ENCODE results near the gene ERGIC1. TPM values are rescaled to one million over a fixed set of nuclear protein-coding genes. Genes with fewer than 3 reads are reported as not detected.
A peak's percentile ranks its signal among the peaks of the same experiment; 100 is the strongest.

The ERGIC1 gene
- total RNA-seq, 2 donors from 2014 or later = 46.5 to 93.1 TPM

DNA sequence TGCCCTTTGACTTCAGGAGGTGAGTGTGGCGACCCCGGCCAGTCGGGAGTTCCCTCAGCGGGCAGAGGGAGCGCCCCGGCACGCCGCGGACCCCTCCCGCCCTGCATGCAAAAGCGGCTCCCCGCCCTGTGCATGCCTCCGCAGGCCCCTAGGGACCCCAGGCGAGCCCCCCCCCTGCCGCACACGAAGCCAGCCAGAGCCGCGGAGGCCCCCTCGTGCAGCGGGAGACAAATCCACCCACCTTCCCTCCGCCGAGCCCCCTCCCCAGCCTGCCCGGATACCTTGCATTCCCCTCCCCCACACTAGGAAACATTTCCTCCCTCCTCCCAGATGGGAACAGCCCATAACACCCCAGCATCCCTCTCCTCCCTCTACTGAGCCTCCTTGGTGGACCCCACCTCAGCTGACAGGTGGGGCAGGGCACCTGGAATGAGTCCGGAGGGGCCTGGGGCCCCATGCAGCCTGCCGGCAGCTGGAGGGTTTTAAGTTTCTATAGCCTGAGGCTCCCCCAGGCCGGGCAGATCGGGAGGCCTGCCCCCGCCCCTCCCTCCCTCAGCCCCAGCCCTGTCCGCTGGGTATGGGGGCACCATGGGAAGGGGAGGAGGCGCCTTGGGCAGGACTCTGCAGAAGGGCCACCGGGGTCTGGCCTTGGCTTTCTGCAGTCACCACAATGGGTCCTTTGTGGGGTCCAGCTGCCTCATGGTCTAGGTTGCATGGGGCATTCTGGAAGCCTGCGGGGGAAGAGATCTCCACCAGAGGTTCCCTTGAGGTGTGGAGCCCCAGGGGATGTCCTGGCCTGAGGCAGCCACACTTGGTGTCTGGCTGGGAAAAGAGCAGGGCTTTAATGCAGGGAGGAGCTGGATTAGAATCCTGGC is 601 bp downstream of the ERGIC1 start:
- H3K27ac ChIP-seq = peak overlapping the region; percentile 86 to 97 (median 88)
- intact Hi-C loops (cut with DNase I) = no loop called here
- WGBS, 2 donors = 1 to 3% methylated on average over 8 to 29 of the region's 32 CpGs
- H3K36me3 ChIP-seq (replicated peaks in 1 of 2; ENCODE audit: insufficient read depth in 1 of 2, low read depth in 2 of 2) = no peaks in the 10 kb centered on the region
- H3K9me3 ChIP-seq = no peaks in the 10 kb centered on the region
- ATAC-seq (peak; percentile 25), DNase-seq (peak; percentile 43 to 52 (median 46))
- no peaks in the 10 kb centered on the region for H3K27me3 ChIP-seq
- peaks cover 53% of the 10 kb centered on the region for H3K4me1 ChIP-seq
- peak overlapping the region; percentile 42 to 61 for H3K4me3 ChIP-seq
- TF ChIP-seq POLR2A (IDR thresholded peaks at IDR 0.05) = peak in 2 of 3 donors; percentile 23 to 30
- TF ChIP-seq, protein P1, sequence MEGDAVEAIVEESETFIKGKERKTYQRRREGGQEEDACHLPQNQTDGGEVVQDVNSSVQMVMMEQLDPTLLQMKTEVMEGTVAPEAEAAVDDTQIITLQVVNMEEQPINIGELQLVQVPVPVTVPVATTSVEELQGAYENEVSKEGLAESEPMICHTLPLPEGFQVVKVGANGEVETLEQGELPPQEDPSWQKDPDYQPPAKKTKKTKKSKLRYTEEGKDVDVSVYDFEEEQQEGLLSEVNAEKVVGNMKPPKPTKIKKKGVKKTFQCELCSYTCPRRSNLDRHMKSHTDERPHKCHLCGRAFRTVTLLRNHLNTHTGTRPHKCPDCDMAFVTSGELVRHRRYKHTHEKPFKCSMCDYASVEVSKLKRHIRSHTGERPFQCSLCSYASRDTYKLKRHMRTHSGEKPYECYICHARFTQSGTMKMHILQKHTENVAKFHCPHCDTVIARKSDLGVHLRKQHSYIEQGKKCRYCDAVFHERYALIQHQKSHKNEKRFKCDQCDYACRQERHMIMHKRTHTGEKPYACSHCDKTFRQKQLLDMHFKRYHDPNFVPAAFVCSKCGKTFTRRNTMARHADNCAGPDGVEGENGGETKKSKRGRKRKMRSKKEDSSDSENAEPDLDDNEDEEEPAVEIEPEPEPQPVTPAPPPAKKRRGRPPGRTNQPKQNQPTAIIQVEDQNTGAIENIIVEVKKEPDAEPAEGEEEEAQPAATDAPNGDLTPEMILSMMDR (IDR thresholded peaks at IDR 0.05) = no peak

DNA sequence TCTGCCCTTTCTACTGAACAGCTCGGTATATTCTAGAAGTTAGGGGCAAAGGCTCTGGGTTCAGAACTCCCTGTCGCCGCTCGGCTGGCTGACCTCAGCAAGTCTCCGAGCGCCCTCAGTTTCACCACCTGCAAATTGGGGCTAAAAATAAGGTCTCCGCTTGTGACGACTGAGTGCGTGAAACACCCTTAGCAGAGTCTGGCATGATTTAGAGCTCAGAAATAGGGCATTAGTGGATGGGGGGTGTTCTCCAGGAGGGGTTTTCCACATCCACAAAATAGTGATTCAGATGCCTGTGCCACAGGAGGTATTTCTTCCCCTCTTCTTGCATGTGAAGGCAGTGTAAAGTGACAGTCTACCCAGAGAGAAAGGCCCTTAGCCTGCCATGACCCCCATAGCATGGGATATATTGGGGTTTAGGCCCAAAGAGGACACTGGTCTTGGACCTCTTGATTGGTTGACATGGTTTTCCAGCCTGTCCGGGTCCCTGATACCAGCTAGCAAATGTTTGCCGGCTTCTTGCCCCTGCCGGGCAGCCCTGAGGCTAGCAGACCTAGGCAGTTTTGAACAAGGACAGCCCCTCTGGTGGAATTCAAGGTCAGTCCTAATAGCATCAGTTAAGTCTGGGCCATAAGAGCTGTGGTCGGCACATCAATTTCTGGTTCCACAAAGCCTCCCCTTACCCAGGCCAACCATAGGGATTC is 1.4 kb downstream of the ERGIC1 start:
- intact Hi-C loops (cut with DNase I) = no loop called here
- Histone ChIP-seq H3K36me3 (replicated peaks in 1 of 2; ENCODE audit: insufficient read depth in 1 of 2, low read depth in 2 of 2) (no peaks in the 10 kb centered on the region), H3K9me3 (no peaks in the 10 kb centered on the region), H3K4me3 (peak overlapping the region in 1 of 2 donors; percentile 42), H3K4me1 (peaks cover 61% of the 10 kb centered on the region), H3K27me3 (no peaks in the 10 kb centered on the region), H3K27ac (peak overlapping the region; percentile 86 to 97 (median 88))
- ATAC-seq (no peak), DNase-seq (no peak)
- no peak for TF ChIP-seq POLR2A (IDR thresholded peaks at IDR 0.05)
- TF ChIP-seq, protein P1 (IDR thresholded peaks at IDR 0.05) = no peak
- WGBS, 2 donors = 53 to 54% methylated on average over 10 to 13 of the region's 13 CpGs

DNA sequence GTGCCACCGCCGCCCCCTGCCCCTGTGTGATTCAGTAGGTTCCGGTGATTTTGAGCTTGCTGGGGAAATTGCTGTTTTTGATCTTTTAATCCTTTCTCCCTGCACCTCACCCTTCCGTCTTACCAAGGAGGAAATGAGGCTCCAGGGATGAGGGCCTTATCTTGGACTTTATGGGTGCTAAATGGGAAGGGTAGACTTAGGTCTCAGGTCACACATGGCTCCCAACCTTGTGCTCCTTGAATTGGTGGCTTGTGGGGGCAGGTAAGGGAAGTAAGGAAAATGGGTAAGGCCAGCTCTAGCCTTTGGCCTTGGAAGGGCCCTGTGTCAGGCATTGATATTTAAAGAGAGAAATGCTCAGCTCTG is 1.9 kb downstream of the ERGIC1 start:
- Histone ChIP-seq H3K9me3 (no peaks in the 10 kb centered on the region), H3K4me3 (no peak overlapping the region), H3K27ac (peak overlapping the region; percentile 86 to 97 (median 88)), H3K4me1 (peaks cover 65% of the 10 kb centered on the region), H3K36me3 (replicated peaks in 1 of 2; ENCODE audit: insufficient read depth in 1 of 2, low read depth in 2 of 2) (no peaks in the 10 kb centered on the region), H3K27me3 (no peaks in the 10 kb centered on the region)
- intact Hi-C loops (cut with DNase I) = no loop called here
- no peak for DNase-seq
- TF ChIP-seq, protein P1 (IDR thresholded peaks at IDR 0.05) = no peak
- TF ChIP-seq POLR2A (IDR thresholded peaks at IDR 0.05) = no peak
- 83 to 85% methylated on average over 4 of the region's 4 CpGs for WGBS, 2 donors
- no peak for ATAC-seq

DNA sequence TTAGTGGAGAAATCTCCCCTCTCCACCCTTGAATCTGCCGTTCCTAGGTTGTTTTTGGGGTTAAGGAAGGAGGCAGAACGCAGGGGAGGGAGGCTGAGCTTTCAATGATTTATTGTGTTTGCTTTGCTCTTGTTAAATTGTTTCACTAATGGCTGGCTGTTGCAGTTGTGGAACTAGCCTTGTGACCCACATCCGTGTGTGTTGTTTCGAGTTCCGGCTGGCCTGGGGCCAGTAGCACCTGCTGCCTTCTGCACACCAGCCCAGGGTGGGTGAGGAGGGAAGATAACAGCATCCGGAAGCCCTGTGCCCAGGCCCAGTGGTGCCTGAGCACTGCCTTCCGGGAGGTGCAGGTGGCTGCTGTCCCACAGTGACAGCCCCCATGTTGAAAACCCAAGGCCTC is 3.6 kb downstream of the ERGIC1 start:
- intact Hi-C loops (cut with DNase I) = no loop called here
- Histone ChIP-seq H3K27ac (peak overlapping the region; percentile 86 to 97 (median 88)), H3K36me3 (replicated peaks in 1 of 2; ENCODE audit: insufficient read depth in 1 of 2, low read depth in 2 of 2) (no peaks in the 10 kb centered on the region), H3K27me3 (no peaks in the 10 kb centered on the region), H3K4me1 (peaks cover 70% of the 10 kb centered on the region), H3K4me3 (no peak overlapping the region), H3K9me3 (no peaks in the 10 kb centered on the region)
- 5 to 13% methylated on average over 6 to 7 of the region's 7 CpGs for WGBS, 2 donors
- ATAC-seq = peak; percentile 61
- TF ChIP-seq, protein P1 (IDR thresholded peaks at IDR 0.05) = no peak
- TF ChIP-seq POLR2A (IDR thresholded peaks at IDR 0.05) = peak; percentile 21 to 50 (median 26)
- DNase-seq = peak; percentile 81 to 97 (median 94)

Data from body of pancreas (tissue), 4 donors.